Mesendoderm (in vitro differentiated cells): ENCODE measurements around the gene SMIM1.

Experiments used
- DNase-seq: peaks from one replicate; pipeline ENCODE4 v3.0.0; 2013
- H2AK5ac ChIP-seq: 2 replicates; pipeline ENCODE4 v1.6.1; 2013; ENCODE audit warnings: low read length, inconsistent platforms
- H2BK120ac ChIP-seq: 2 replicates; pipeline ENCODE4 v1.6.1; 2013; ENCODE audit warnings: low read depth, mild to moderate bottlenecking, low read length, moderate library complexity, mixed read lengths
- H2BK15ac ChIP-seq: replicated peaks from 2 replicates; pipeline ENCODE4 v1.6.1; 2013; ENCODE audit warnings: low read depth, mild to moderate bottlenecking, moderate library complexity
- H2BK5ac ChIP-seq: 2 replicates; pipeline ENCODE4 v1.6.1; 2013; ENCODE audit warnings: low read length, inconsistent platforms
- H3K18ac ChIP-seq: 2 replicates; pipeline ENCODE4 v1.6.1; 2013; ENCODE audit warnings: mild to moderate bottlenecking, low read length, mixed read lengths
- H3K23ac ChIP-seq: one replicate; pipeline ENCODE4 v1.6.1; 2013; ENCODE audit warnings: low read length
- H3K27ac ChIP-seq: 2 replicates; pipeline ENCODE4 v1.5.1; 2013; ENCODE audit warnings: low read depth, mild to moderate bottlenecking, inconsistent platforms, low read length, moderate library complexity
- H3K27me3 ChIP-seq: 2 replicates; pipeline ENCODE4 v1.6.1; 2013; ENCODE audit warnings: low read length, control low read depth, mild to moderate bottlenecking, inconsistent platforms; ENCODE audit not compliant: insufficient read depth, poor library complexity
- H3K36me3 ChIP-seq: 2 replicates; pipeline ENCODE4 v1.6.1; 2013; ENCODE audit warnings: low read length, inconsistent platforms; ENCODE audit not compliant: control insufficient read depth, insufficient read depth
- H3K4ac ChIP-seq: one replicate; pipeline ENCODE4 v1.6.1; 2013; ENCODE audit warnings: low read depth, mild to moderate bottlenecking, low read length, moderate library complexity
- H3K4me1 ChIP-seq: 2 replicates; pipeline ENCODE4 v1.6.1; 2013; ENCODE audit warnings: low read depth, low read length, inconsistent platforms; ENCODE audit not compliant: control insufficient read depth
- H3K4me2 ChIP-seq: 2 replicates; pipeline ENCODE4 v1.6.1; 2013; ENCODE audit warnings: low read length
- H3K4me3 ChIP-seq: 2 replicates; pipeline ENCODE4 v1.5.1; 2013; ENCODE audit warnings: mild to moderate bottlenecking, low read length
- H3K56ac ChIP-seq: one replicate; pipeline ENCODE4 v1.6.1; 2013; ENCODE audit warnings: low read length
- H3K79me1 ChIP-seq: 2 replicates; pipeline ENCODE4 v1.6.1; 2013; ENCODE audit warnings: low read length, inconsistent platforms
- H3K79me2 ChIP-seq: 2 replicates; pipeline ENCODE4 v1.6.1; 2013; ENCODE audit warnings: mild to moderate bottlenecking, low read length; ENCODE audit not compliant: control insufficient read depth, insufficient read depth
- H3K9ac ChIP-seq: 2 replicates; pipeline ENCODE4 v1.6.1; 2013; ENCODE audit warnings: low read length, inconsistent platforms
- H4K5ac ChIP-seq: one replicate; pipeline ENCODE4 v1.6.1; 2013; ENCODE audit warnings: low read length
- H4K8ac ChIP-seq: one replicate; pipeline ENCODE4 v1.6.1; 2013; ENCODE audit warnings: low read depth, mild to moderate bottlenecking, control low read depth, low read length, moderate library complexity
- WGBS: extraction: QIAGEN DNeasy Blood & Tissue Kit; methylation state at CpG from one replicate; pipeline ENCODE4 v1.1.7; 2013; ENCODE audit warnings: low lambda C conversion rate, missing lambda C conversion rate; ENCODE audit not compliant: insufficient coverage; ENCODE audit errors: extremely low coverage; 5-methylcytosine and 5-hydroxymethylcytosine counted together

Gene SMIM1

GRCh38 chr1:3820316-3820715, 47.8 kb downstream of the SMIM1 start:
- no peak overlapping the region for H2BK5ac ChIP-seq
- no peak overlapping the region for H4K5ac ChIP-seq
- no peak overlapping the region for H3K56ac ChIP-seq
- H2BK15ac ChIP-seq = no peak overlapping the region
- no peaks in the 10 kb centered on the region for H3K4me1 ChIP-seq
- no peaks in the 10 kb centered on the region for H3K79me1 ChIP-seq
- H3K79me2 ChIP-seq = no peaks in the 10 kb centered on the region
- H3K4ac ChIP-seq = no peak overlapping the region
- H3K4me2 ChIP-seq = no peak overlapping the region
- H2AK5ac ChIP-seq = no peak overlapping the region
- no peak overlapping the region for H3K27ac ChIP-seq
- no peak overlapping the region for H3K18ac ChIP-seq
- H2BK120ac ChIP-seq = no peak overlapping the region
- no peaks in the 10 kb centered on the region for H3K27me3 ChIP-seq
- no peaks in the 10 kb centered on the region for H3K36me3 ChIP-seq
- no peak overlapping the region for H3K4me3 ChIP-seq
- no peak overlapping the region for H3K9ac ChIP-seq
- DNase-seq = no peak
- no CpG with 5 or more reads among the region's 8 CpGs for WGBS
- H4K8ac ChIP-seq = no peak overlapping the region
- no peak overlapping the region for H3K23ac ChIP-seq

GRCh38 chr1:3821004-3821403, 48.5 kb downstream of the SMIM1 start:
- Histone ChIP-seq H4K8ac (no peak overlapping the region), H2BK5ac (no peak overlapping the region), H3K4ac (no peak overlapping the region), H3K4me3 (no peak overlapping the region), H3K79me2 (no peaks in the 10 kb centered on the region), H3K4me2 (no peak overlapping the region), H3K79me1 (no peaks in the 10 kb centered on the region), H2BK15ac (no peak overlapping the region), H3K18ac (no peak overlapping the region), H3K27ac (no peak overlapping the region), H3K36me3 (peaks cover 3% of the 10 kb centered on the region), H3K27me3 (no peaks in the 10 kb centered on the region), H2AK5ac (no peak overlapping the region), H4K5ac (no peak overlapping the region), H3K4me1 (no peaks in the 10 kb centered on the region), H2BK120ac (no peak overlapping the region), H3K56ac (no peak overlapping the region), H3K9ac (no peak overlapping the region), H3K23ac (no peak overlapping the region)
- DNase-seq = no peak
- WGBS = no CpG with 5 or more reads among the region's 6 CpGs

DNA sequence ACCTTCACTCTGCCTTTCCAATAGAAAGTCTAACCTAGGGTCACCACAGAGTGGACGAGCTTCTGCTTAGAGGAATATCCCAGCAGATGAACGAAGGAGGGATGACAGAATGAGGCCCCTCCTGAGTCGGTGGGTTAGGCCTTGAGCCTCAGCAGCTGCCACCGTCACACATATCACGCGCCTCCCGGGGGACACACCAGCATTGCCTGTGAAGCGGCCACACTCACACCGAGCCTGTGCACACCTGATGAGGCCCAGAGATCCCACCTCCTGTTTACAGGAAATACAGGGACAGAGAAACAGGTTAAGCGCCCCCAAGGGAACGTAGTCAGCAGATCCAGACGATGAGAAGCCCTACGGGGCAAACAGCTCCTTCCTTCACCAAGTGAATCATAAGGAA, 48.9 kb downstream of the SMIM1 start:
- no peak overlapping the region for H3K56ac ChIP-seq
- DNase-seq = no peak
- no CpG with 5 or more reads among the region's 13 CpGs for WGBS
- H3K27ac ChIP-seq = no peak overlapping the region
- no peak overlapping the region for H2AK5ac ChIP-seq
- no peak overlapping the region for H3K4me3 ChIP-seq
- H3K4me2 ChIP-seq = no peak overlapping the region
- H3K23ac ChIP-seq = no peak overlapping the region
- H3K4me1 ChIP-seq = no peaks in the 10 kb centered on the region
- no peak overlapping the region for H2BK15ac ChIP-seq
- no peak overlapping the region for H3K4ac ChIP-seq
- no peak overlapping the region for H3K9ac ChIP-seq
- no peak overlapping the region for H3K18ac ChIP-seq
- no peaks in the 10 kb centered on the region for H3K27me3 ChIP-seq
- no peaks in the 10 kb centered on the region for H3K79me2 ChIP-seq
- H4K5ac ChIP-seq = no peak overlapping the region
- H2BK5ac ChIP-seq = no peak overlapping the region
- no peak overlapping the region for H2BK120ac ChIP-seq
- no peak overlapping the region for H4K8ac ChIP-seq
- H3K36me3 ChIP-seq = peaks cover 3% of the 10 kb centered on the region
- no peaks in the 10 kb centered on the region for H3K79me1 ChIP-seq

DNA sequence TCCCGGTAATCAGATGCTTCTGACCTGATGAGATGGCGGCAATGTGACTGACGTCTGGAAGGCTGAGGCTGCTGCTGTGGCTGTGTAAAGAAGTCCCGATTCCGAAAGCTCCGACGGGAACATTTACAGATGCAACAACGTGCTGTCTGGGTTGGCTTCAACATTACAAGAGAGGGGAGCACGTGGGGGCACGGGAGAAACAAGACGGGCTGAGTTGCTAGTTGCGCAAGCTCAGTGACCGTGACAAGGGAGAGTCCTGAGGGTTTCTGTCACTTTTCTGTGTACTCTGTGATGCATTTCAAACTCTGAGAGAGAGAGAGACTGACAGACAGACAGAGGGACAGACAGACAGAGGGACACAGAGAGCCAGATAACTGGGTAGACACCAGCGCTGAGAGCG, 49.4 kb downstream of the SMIM1 start:
- H2AK5ac ChIP-seq = no peak overlapping the region
- no peaks in the 10 kb centered on the region for H3K4me1 ChIP-seq
- WGBS = no CpG with 5 or more reads among the region's 15 CpGs
- no peak overlapping the region for H3K4me2 ChIP-seq
- H4K5ac ChIP-seq = no peak overlapping the region
- H3K18ac ChIP-seq = no peak overlapping the region
- H4K8ac ChIP-seq = no peak overlapping the region
- no peak for DNase-seq
- no peak overlapping the region for H2BK15ac ChIP-seq
- no peaks in the 10 kb centered on the region for H3K79me2 ChIP-seq
- H3K4ac ChIP-seq = no peak overlapping the region
- H3K56ac ChIP-seq = no peak overlapping the region
- no peak overlapping the region for H2BK5ac ChIP-seq
- H3K27me3 ChIP-seq = no peaks in the 10 kb centered on the region
- H3K36me3 ChIP-seq = peaks cover 3% of the 10 kb centered on the region
- no peak overlapping the region for H3K23ac ChIP-seq
- H3K79me1 ChIP-seq = no peaks in the 10 kb centered on the region
- H3K4me3 ChIP-seq = no peak overlapping the region
- no peak overlapping the region for H3K27ac ChIP-seq
- no peak overlapping the region for H2BK120ac ChIP-seq
- no peak overlapping the region for H3K9ac ChIP-seq

DNA sequence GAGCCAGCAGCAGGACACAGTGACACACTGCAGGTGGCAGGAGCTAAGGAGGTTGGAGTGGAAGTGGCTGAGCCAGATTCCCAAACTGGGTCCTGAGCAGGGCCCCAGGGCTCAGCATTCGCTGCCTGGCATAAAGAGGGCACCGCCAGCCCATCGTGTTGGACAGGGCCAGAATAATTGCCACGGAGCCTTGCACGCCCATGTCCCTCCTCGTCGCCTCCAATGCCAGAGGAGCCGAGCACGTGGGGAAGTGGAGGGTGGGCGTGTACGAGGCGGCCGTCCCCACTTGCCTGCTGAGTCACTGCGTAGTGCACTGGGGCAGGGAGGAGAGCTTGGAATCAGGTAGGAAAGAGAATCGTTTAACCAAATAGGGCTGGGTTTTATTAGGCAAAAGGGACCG, 49.9 kb downstream of the SMIM1 start:
- no peak overlapping the region for H2BK15ac ChIP-seq
- H3K18ac ChIP-seq = no peak overlapping the region
- no peaks in the 10 kb centered on the region for H3K27me3 ChIP-seq
- no peaks in the 10 kb centered on the region for H3K79me1 ChIP-seq
- no peak overlapping the region for H2BK5ac ChIP-seq
- no peak overlapping the region for H3K4ac ChIP-seq
- H3K4me2 ChIP-seq = no peak overlapping the region
- H3K23ac ChIP-seq = no peak overlapping the region
- H3K4me1 ChIP-seq = no peaks in the 10 kb centered on the region
- H2AK5ac ChIP-seq = no peak overlapping the region
- H3K27ac ChIP-seq = no peak overlapping the region
- no peak overlapping the region for H4K5ac ChIP-seq
- no peak overlapping the region for H2BK120ac ChIP-seq
- no peak for DNase-seq
- H3K36me3 ChIP-seq = peaks cover 3% of the 10 kb centered on the region
- H3K4me3 ChIP-seq = no peak overlapping the region
- H3K9ac ChIP-seq = no peak overlapping the region
- whole genome bisulfite sequencing = no CpG with 5 or more reads among the region's 16 CpGs
- H3K79me2 ChIP-seq = no peaks in the 10 kb centered on the region
- H4K8ac ChIP-seq = no peak overlapping the region
- H3K56ac ChIP-seq = no peak overlapping the region

DNA sequence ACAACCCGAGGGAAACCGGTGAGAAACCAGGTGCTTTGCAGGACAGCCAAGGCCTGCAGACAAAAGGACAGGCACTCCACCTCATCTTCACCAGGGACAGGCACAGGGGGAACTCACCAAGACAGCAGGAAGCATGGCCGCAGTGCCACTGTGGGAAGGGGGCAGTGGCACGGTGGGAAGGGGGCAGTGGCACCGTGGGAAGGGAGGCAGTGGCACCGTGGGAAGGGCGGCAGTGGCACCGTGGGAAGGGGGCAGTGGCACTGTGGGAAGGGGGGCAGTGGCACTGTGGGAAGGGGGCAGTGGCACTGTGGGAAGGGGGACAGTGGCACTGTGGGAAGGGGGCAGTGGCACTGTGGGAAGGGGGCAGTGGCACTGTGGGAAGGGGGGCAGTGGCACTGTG, 52.1 kb downstream of the SMIM1 start:
- peaks cover 4% of the 10 kb centered on the region for H3K36me3 ChIP-seq
- H2BK120ac ChIP-seq = no peak overlapping the region
- H3K9ac ChIP-seq = no peak overlapping the region
- no peak overlapping the region for H3K23ac ChIP-seq
- H3K56ac ChIP-seq = no peak overlapping the region
- H3K4me1 ChIP-seq = no peaks in the 10 kb centered on the region
- H3K4me2 ChIP-seq = no peak overlapping the region
- no peak overlapping the region for H3K4ac ChIP-seq
- WGBS = no CpG with 5 or more reads among the region's 8 CpGs
- no peak for DNase-seq
- H3K27me3 ChIP-seq = no peaks in the 10 kb centered on the region
- H4K5ac ChIP-seq = no peak overlapping the region
- no peaks in the 10 kb centered on the region for H3K79me2 ChIP-seq
- no peak overlapping the region for H2BK15ac ChIP-seq
- H2BK5ac ChIP-seq = no peak overlapping the region
- no peak overlapping the region for H4K8ac ChIP-seq
- H3K18ac ChIP-seq = no peak overlapping the region
- no peak overlapping the region for H3K27ac ChIP-seq
- H3K79me1 ChIP-seq = no peaks in the 10 kb centered on the region
- H2AK5ac ChIP-seq = no peak overlapping the region
- H3K4me3 ChIP-seq = no peak overlapping the region
